Caco-2 (cell line): Measurements from ENCODE around the gene SCAANT1. TPM values are rescaled to one million over a fixed set of nuclear protein-coding genes. Genes with fewer than 3 reads are reported as not detected.

Experiments
- BruUV-seq: library from RNA; stranded (reverse); fragments of 400-500 nt; replicated peaks from 2 replicates; lab custom pipeline; 2021; lab: Mats Ljungman, UMichigan
- CTCF ChIA-PET: fragments of 300-600 bp; sonication (Branson Sonifier 250); formaldehyde crosslinking; loops from one replicate; lab custom pipeline; 2022; ENCODE audit warnings: antibody characterized with exemption; lab: Charles Lee
- POLR2A ChIA-PET: fragments of 300-600 bp; sonication (Branson Sonifier 250); formaldehyde crosslinking; loops from one replicate; lab custom pipeline; 2022; ENCODE audit warnings: antibody characterized with exemption; lab: Charles Lee
- DNase-seq, 2 experiments: peaks; one replicate each; pipeline versions ENCODE4 v3.0.0 to v3.0.0-alpha.2; 2020 to 2022
- H3K27me3 ChIP-seq: replicated peaks from 2 replicates; pipeline ENCODE4 v1.6.0; 2011; ENCODE audit warnings: low read length; ENCODE audit not compliant: control insufficient read depth, insufficient read depth
- H3K36me3 ChIP-seq: 2 replicates; pipeline ENCODE4 v1.5.1; 2011; ENCODE audit warnings: low read length; ENCODE audit not compliant: control insufficient read depth, insufficient read depth
- H3K4me1 ChIP-seq: fragments of 250-450 bp; sonication (Bioruptor Pico); 2 replicates; pipeline ENCODE4 v1.5.1; 2020; ENCODE audit warnings: mild to moderate bottlenecking
- H3K4me3 ChIP-seq: 2 replicates; pipeline ENCODE4 v1.5.1; 2011; ENCODE audit warnings: low read depth, mild to moderate bottlenecking, control low read depth, low read length
- H3K9me3 ChIP-seq: fragments of 250-450 bp; sonication (Bioruptor Pico); 2 replicates; pipeline ENCODE4 v1.5.1; 2020; ENCODE audit warnings: mild to moderate bottlenecking, moderate library complexity
- H3K27ac Mint-ChIP-seq: one replicate; pipeline ENCODE4 v1.8.0; 2022; ENCODE audit warnings: mixed read lengths; ENCODE audit not compliant: unreplicated experiment
- H3K27me3 Mint-ChIP-seq: one replicate; pipeline ENCODE4 v1.8.0; 2022; ENCODE audit warnings: mixed read lengths; ENCODE audit not compliant: insufficient read depth, unreplicated experiment
- H3K36me3 Mint-ChIP-seq: one replicate; pipeline ENCODE4 v1.8.0; 2022; ENCODE audit warnings: mild to moderate bottlenecking, mixed read lengths; ENCODE audit not compliant: insufficient read depth, unreplicated experiment
- H3K4me1 Mint-ChIP-seq: one replicate; pipeline ENCODE4 v1.8.0; 2022; ENCODE audit warnings: low read depth, mixed read lengths; ENCODE audit not compliant: unreplicated experiment
- H3K4me3 Mint-ChIP-seq: one replicate; pipeline ENCODE4 v1.8.0; 2022; ENCODE audit warnings: mild to moderate bottlenecking, moderate library complexity, mixed read lengths; ENCODE audit not compliant: unreplicated experiment
- H3K9me3 Mint-ChIP-seq: one replicate; pipeline ENCODE4 v1.8.0; 2022; ENCODE audit warnings: mixed read lengths; ENCODE audit not compliant: unreplicated experiment
- CTCF ChIP-seq, 2 experiments: fragments of 200-600 bp in 1 of 2; IDR thresholded peaks; 1 replicate in 1 of 2; 2 replicates in 1 of 2; pipeline versions ENCODE4 v1.5.1 to v1.8.0; 2011 to 2022; ENCODE audit warnings: antibody characterized with exemption in 1 of 2, control low read depth in 1 of 2, inconsistent platforms in 1 of 2, low read depth in 1 of 2, low read length in 1 of 2, mild to moderate bottlenecking in 1 of 2, moderate library complexity in 1 of 2; ENCODE audit not compliant: insufficient read depth in 1 of 2, severe bottlenecking in 1 of 2, unreplicated experiment in 1 of 2
- intact Hi-C: fragments of 100-400 bp; cut with micrococcal nuclease; formaldehyde crosslinking; loops from one replicate; pipeline ENCODE4 v1.10.0; 2022; ENCODE audit not compliant: unreplicated experiment
- total RNA-seq: library from RNA; stranded (reverse); gene quantifications from 2 replicates; pipeline ENCODE4 v1.2.3, GENCODE V29; 2022

The SCAANT1 gene
- total RNA-seq, 1 experiment from 2014 or later: not detected

DNA sequence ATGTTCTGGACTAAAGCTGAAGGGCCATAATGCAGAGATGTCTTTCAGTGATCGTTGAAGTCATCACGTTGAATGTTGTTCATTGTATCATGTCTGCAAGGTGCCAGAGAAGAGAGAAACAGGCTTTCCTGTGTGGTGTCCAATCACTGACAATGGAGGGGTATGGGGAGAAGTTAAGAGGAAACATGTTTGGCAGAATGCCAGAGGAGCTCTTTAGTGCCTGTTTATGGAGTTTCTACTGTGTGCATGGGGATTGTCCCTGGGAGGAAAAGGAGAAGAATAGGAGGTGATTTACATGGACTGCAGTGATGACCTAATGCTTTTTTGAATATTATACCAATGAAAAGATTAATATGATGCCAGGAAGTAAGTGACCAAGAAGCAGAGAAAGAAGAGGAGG lies 11.7 kb downstream of the SCAANT1 start:
- POLR2A ChIA-PET: no interaction called here
- TF ChIP-seq CTCF (IDR thresholded peaks at IDR 0.05; ENCODE audit: insufficient read depth in 1 of 2, low read depth in 1 of 2, low read length in 1 of 2, severe bottlenecking in 1 of 2, unreplicated experiment in 1 of 2): no peak
- no peak overlapping the region for H3K4me3 Mint-ChIP-seq

GRCh38 chr3:63900010-63900409 lies 12.2 kb downstream of the SCAANT1 start:
- intact Hi-C loops: no loop called here
- CTCF ChIA-PET: no interaction called here
- no peak for TF ChIP-seq CTCF (IDR thresholded peaks at IDR 0.05; ENCODE audit: insufficient read depth in 1 of 2, low read depth in 1 of 2, low read length in 1 of 2, severe bottlenecking in 1 of 2, unreplicated experiment in 1 of 2)
- H3K9me3 Mint-ChIP-seq: no peaks in the 10 kb centered on the region
- no peaks in the 10 kb centered on the region for H3K4me1 Mint-ChIP-seq
- H3K27ac Mint-ChIP-seq: no peak overlapping the region
- Histone ChIP-seq H3K27me3 (no peaks in the 10 kb centered on the region), H3K9me3 (no peaks in the 10 kb centered on the region), H3K4me3 (no peak overlapping the region), H3K36me3 (no peaks in the 10 kb centered on the region; the same call in 1 of the 2 replicates), H3K4me1 (no peaks in the 10 kb centered on the region)
- BruUV-seq: no TSS peak
- H3K36me3 Mint-ChIP-seq: peaks cover 15% of the 10 kb centered on the region
- no peak for DNase-seq
- no peaks in the 10 kb centered on the region for H3K27me3 Mint-ChIP-seq
- H3K4me3 Mint-ChIP-seq: no peak overlapping the region
- POLR2A ChIA-PET: no interaction called here

More for the DNA sequence above, 11.7 kb downstream of the SCAANT1 start:
- Mint-ChIP-seq H3K4me1 (no peaks in the 10 kb centered on the region), H3K27me3 (no peaks in the 10 kb centered on the region), H3K27ac (no peak overlapping the region), H3K9me3 (no peaks in the 10 kb centered on the region), H3K36me3 (peaks cover 15% of the 10 kb centered on the region)
- no TSS peak for BruUV-seq
- no peak for DNase-seq
- H3K36me3 ChIP-seq: no peaks in the 10 kb centered on the region; the same call in 1 of the 2 replicates
- no peak overlapping the region for H3K4me3 ChIP-seq
- no peaks in the 10 kb centered on the region for H3K27me3 ChIP-seq
- intact Hi-C loops: no loop called here
- no peaks in the 10 kb centered on the region for H3K9me3 ChIP-seq
- CTCF ChIA-PET: no interaction called here
- H3K4me1 ChIP-seq: no peaks in the 10 kb centered on the region

DNA sequence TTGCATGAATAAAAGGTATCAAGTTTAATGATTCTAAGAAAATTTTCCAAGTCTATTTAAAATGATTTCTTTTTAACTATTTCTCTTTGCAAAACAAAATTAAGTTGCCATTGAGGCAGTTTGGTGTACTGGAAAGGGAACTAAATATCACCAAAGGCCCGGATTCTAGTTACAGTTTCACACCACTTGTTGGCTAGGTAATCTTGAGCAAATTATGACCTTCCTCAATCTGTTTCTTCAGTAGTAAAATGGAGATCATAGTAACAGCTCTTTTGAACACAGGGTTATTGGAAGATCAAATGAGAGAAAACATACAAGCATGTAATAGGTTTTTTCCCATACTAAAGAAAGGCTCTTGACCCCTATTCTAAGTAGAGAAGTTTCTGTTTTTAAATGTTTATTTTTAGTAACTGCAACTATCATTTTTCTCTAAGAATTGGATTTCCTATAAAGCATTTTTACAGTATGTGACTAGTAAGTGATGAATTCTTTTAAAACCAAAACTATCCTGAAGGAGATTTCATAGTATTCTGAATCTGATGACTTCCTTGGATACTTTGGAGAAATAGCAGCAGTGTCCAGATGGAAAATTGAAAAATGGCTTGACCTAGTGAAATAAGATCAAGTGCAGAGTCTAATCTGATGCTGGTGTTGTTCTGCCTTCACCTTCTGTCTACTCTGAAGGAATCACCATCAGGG lies 15.7 kb downstream of the SCAANT1 start:
- intact Hi-C loops: no loop called here
- Mint-ChIP-seq H3K4me3 (no peak overlapping the region), H3K36me3 (peaks cover 14% of the 10 kb centered on the region), H3K27ac (no peak overlapping the region), H3K9me3 (no peaks in the 10 kb centered on the region), H3K4me1 (no peaks in the 10 kb centered on the region), H3K27me3 (no peaks in the 10 kb centered on the region)
- Histone ChIP-seq H3K27me3 (no peaks in the 10 kb centered on the region), H3K9me3 (no peaks in the 10 kb centered on the region), H3K4me1 (no peaks in the 10 kb centered on the region), H3K36me3 (no peaks in the 10 kb centered on the region; the same call in 1 of the 2 replicates), H3K4me3 (no peak overlapping the region)
- CTCF ChIA-PET: no interaction called here
- no peak for DNase-seq
- no TSS peak for BruUV-seq
- TF ChIP-seq CTCF (IDR thresholded peaks at IDR 0.05; ENCODE audit: insufficient read depth in 1 of 2, low read depth in 1 of 2, low read length in 1 of 2, severe bottlenecking in 1 of 2, unreplicated experiment in 1 of 2): no peak
- POLR2A ChIA-PET: no interaction called here
